OCI-M2 (cell line): Measurements from ENCODE around the gene MAEA.

ENCODE experiments used
- DNase-seq: peaks from one replicate; lab custom pipeline; 2025; ENCODE audit not compliant: unreplicated experiment; lab: John Stamatoyannopoulos, UW

Gene MAEA

DNA sequence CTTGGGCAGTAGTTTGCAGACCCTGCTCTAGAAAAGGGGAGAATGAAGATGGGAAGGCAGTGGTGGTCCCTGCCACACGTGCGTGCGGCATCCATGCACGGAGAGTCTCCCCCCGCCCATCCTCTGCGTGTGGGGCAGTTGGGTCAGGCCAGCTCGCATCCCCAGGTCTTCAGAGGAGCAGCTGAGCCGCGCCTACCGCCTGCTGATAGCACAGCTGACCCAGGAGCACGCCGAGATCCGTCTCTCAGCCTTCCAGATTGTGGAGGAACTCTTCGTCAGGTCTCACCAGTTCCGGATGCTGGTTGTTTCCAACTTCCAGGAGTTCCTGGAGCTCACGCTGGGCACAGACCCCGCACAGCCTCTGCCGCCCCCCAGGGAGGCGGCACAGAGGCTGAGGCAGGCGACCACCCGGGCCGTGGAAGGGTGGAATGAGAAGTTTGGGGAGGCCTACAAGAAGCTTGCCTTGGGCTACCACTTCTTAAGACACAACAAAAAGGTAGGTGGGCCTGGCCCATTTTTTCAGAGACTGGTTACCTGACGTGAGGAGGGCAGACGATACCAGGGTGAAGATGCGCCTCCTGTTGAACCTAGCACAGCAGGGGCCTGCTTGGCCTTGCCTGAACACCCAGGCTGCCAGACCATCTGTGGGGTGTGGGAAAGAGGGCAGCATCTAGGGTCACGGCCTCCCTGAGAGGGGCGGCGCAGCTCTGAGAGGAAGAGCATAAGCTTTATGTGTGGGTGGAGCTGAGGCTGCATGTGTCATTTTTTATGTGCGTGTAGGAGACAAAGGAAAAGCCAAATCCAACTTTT lies 59.9 kb downstream of the MAEA start:
- no peak for DNase-seq

DNA sequence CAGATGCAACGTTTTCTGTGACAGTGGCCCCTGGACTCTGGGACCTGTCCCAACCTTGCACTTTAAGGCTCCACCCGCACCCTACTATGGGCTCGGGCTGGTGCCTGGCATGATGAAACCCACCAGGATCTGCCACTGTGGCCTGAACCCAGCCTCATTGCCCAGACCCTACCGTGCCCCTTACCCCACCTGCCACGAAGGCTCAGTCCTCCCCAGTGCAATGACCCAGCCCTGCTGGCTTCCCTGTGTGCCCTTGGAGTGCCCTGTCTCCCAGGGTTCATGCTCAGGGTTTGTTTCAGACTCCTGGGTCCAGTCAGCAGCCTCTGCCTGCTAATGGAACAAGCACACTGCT lies 60.5 kb downstream of the MAEA start:
- no peak for DNase-seq

DNA sequence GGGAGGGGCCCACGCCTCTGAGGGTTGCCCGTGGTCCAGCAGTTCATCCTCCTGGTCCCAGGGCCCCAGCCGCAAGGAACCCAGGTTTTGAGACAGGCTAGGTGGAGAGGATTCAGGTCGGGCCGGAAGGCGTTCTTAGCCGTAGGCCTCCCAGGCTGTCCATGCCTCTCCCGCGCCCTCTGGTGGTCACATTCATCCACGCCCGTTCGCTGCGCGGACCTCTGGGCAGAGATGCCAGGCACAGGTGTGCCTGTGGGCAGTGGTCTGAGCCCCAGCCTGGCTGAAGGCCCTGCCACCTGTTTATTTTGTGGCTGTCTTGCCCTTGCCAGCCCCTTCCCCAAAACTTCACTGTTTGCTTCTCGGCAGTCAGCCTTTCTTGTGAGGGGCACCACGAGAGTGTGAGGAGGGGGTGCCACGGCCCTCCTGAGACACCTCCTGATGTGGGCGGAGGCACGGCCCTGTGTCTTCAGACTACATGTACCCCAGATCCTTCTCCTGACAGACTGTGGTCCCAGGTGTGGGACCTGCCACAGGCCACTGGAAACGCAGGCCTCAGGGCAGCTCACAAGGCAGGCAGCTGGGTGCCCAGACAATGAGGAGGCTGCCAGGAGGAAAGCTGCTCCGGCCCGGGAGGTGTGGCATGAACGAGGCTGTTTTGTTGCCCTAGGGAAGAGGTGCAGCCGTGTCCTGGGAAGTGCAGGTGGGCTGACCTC lies 62.3 kb downstream of the MAEA start:
- no peak for DNase-seq

DNA sequence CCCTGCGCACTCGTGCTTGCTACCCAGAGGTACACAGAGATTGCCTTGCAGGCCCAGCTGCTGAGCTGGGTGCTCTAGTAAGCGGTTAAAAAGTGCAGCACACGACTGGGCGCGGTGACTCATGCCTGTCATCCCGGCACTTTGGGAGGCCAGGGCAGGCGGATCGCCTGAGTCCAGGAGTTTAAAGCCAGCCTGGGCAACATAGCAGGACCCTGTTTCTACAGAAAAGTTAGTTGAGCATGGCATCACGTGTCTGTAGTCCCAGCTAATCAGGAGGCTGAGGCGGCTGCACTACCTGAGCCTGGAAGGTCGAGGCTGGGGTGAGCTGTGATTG lies 62.8 kb downstream of the MAEA start:
- DNase-seq: no peak

DNA sequence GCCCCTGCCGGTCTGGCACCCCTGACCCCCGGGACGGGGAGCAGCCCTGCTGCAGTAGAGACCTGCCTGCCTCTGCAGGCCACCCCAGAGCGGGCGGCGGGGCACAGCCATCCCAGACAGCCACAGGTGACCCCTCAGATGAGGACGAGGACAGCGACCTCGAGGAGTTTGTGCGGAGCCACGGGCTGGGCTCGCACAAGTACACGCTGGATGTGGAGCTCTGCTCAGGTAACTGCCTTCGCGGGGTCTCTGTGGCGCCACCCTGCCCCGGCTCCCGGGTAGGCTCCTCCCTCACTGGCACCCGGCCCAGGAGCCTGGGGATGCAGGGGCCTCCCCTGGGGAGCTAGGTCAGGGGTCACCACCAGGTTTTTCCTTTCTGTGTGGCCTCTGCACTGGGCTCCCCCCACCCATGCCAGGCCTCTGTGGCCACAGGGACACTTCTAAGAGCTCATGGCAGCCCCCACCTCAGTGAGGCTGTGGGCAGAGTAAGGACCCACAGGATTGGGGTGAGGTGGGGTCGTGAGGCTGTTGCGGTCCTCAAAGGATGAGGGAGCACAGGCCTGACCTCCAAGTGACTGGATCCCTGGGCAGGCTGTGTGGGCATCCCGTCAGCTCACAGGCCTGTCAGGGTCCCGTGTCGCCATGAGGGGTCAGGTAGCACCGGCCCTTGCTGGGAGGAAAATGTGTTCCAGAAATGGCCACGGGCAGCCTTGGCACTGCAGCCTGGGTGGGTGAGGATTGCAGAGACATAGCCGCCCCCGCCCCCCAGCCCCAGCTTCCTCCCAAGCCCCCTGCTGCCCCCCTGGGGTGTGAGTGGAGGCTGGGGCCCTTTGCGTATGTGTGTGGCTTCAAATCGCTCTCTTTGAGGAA lies 63.7 kb downstream of the MAEA start:
- no peak for DNase-seq

DNA sequence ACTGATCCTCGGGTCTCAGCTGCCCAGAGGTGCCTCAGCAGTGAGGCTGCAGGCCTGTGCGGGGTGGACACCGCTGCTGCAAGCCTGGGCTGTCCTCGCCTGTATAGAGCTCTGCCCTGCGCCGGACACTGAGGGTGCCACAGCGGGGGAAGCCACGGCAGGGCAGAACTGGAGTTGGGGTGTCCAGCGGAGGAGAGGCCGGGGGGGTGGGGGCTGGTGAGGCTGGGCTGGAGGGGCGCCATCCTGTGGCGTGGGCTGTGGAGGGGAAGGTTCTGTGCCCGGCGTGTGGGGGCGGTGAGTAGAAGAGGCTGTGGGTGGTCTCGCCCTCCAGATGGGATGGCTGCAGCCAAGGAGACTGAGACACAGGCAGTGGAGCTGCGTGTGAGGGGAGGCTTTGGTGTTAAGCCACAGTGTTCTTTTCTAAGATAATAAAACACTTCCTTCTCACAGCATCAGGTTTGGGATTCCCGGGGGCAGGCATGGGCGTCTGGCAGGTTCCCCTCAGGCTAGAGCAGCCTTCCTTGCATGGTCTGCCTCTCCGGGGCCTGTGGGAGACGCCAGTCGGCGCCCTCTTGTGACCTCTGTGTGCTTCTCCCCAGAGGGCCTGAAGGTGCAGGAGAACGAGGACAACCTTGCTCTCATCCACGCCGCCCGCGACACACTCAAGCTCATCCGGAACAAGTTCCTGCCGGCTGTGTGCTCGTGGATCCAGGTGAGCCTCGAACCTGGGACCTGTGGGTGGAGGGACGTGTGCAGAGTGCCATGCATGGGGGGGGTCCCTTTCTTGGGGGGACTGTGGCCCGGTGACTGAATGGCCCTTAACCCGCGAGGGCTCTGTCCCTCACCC lies 64.7 kb downstream of the MAEA start:
- no peak for DNase-seq

DNA sequence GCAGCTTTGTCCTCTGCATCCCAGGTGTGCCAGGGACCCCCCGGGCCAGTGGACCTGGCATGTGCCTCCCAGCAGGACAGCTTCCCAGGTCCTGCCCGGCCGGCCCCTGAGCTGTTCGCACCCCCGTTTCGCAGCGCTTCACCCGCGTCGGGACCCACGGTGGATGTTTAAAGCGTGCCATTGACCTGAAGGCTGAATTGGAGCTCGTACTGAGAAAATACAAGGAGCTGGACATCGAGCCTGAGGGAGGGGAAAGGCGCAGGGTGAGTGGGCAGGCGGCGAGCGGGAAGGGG lies 65.2 kb downstream of the MAEA start:
- DNase-seq: no peak

DNA sequence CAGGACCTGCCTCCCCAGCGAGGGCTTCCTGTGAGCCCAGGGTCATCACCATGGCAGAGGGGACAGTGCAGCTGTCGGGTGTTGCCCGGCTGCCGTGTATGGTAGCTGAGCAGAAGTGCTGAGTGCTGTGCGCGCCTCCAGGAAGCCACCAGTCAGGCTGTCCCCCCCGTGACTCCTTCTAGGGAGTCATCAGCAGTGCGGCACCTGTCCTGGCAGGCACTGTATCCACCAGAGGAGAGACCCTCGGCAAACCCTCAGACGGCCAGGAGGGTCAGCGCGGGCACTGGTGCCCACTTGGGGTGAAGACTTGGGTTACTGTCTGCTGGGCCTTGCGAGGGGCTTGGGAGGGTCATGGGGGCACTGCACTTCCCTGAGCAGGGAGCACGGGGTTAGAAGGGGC lies 65.7 kb downstream of the MAEA start:
- DNase-seq: no peak

DNA sequence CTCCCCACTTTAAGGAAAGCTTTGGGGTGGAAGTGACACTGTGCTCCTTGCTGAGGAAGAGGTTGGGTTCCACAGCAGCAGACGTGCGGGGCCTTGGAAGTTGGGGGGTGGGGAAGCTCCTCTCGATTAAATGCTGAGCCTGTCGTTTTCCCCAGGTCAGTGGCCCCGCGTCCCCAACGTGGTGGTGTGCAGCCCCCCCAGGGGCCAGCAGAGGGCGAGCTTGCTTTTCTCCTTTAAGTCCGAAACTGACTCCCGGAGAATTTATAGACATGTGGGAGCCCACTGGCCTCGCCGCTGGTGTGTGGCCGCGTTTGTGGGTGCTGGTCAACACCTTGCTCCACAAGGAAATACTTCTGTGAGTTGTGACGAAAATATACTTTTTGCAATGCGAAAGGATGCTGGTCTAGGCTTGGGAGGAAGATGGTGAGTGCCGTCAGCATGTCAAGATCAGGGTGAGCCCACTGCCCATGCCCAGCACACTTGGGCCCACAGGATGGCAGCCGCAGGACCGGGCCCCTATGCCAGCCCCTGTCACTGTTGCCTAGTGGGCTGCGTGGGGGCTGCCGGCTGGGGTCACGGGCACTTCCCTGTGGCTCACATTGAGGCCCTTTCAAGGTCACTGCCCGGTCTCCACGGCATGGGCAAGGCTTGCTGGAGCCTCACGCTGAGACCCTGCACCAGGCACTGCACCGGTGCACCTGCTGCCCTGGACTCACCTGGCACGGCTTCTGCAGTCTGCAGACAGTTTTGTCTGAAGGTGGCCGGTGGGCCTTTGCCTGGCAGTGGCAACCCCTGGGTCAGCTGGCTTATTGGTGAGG lies 66.7 kb downstream of the MAEA start:
- no peak for DNase-seq

DNA sequence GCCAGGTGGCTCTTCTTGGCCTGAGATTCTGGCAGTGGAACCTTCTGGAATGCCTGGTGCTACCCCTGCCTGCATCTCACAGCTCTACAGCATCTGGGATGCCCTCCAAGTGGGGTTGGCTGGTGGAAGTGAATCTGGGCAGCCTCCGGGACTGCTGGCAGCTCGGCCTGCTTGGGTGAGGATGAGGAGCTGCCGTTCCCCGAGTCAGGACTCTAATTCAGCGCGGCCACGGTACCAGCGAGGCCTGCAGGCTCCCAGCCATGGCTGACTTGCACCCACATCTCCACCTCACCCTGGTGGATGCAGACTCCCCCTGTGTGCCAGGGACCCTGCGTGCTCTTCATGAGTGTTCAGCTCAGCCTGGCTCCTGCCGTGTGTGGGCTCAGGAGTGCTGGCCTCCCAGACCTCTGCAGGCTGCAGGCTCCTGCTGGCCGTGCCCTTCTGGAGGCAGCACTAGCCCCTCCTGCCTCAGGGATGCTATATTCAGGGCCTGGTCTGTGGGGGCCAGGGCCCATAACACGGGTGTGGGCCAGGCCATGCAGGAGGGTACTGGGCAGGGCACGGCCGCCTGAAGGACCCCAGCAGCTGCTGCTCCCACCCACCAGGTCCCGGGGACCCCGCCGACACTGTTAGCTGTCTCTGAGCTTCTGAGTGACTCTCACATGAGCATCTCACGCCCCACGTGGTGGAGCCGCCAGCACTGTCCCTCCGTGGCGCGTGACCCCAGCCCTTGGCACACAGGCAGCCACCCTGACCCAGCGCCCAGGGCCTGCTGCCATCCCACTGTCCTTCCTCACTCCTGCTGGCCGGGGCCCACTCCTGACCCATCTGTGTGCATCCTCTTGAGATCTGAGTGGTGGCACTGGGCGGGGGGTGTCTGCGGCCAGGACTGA lies 67.9 kb downstream of the MAEA start:
- DNase-seq: no peak

DNA sequence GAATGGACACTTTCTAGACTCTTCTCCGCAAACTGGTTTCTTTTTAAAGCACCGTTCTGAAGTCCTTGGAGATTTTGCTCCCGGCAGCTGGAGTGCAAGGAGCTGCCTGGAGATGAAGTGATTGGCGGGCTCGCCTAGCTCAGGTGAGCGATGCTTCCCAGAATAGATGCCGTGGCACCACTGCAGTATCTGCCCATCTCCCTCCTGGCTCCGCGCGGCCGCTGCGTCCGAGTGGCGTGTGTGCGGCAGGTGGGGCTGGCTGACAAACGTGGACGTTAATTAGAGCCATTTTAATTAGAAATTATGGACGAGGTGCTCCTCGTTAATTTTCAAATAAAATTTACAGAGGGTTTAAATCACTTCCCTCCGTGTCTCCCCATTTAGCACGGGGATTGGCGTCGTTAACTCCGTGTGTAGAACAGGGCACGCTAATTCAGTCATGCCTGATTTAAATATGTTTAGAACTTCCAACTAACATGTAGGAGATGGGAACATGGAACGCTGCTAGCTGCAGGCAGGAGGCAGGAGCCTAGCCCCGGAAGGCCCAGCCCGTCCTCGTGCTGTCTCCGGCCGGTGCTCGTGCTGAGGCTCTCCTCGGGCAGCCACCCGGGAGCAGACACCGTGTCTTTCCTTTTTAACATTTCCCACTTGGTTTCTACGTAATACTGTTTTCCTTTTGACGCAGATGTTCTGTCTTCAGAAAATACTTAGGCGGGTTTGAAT lies 68.9 kb downstream of the MAEA start:
- DNase-seq: no peak

DNA sequence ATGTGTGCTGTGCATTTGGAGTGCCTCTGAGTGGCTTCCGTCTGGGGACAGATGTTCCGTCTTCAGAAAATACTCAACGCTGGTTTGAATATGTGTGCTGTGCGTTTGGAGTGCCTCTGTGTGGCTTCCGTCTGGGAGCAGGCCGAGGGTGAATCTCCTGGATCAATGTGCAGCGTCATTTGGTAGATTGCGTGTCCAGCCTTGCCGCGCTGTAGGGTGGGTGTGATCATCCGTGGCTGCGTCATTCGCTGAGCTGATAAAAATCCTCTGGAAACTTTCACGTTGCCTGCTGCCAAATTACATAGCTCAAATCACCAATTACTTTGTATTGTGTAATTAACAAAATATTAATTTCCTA lies 69.4 kb downstream of the MAEA start:
- no peak for DNase-seq

DNA sequence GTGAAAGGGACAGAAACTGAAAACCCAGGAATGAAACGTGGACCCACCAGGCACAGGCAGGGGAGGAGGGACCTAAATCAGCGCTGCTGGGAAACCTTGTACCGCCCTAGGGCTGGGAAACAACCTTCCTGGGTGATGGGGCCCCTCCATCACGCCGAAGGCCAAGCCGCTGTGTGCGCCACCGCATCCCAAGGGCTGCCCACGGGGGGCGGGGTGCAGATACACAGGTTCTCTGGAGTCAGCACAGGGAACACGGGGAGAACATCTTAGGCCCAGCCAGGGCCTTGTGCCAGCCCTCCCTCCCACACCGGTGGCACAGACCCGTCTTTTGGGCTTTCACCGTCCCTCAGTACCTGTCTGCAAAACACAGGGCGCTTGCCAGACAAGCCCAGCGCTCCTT lies 70.3 kb downstream of the MAEA start:
- DNase-seq: no peak

DNA sequence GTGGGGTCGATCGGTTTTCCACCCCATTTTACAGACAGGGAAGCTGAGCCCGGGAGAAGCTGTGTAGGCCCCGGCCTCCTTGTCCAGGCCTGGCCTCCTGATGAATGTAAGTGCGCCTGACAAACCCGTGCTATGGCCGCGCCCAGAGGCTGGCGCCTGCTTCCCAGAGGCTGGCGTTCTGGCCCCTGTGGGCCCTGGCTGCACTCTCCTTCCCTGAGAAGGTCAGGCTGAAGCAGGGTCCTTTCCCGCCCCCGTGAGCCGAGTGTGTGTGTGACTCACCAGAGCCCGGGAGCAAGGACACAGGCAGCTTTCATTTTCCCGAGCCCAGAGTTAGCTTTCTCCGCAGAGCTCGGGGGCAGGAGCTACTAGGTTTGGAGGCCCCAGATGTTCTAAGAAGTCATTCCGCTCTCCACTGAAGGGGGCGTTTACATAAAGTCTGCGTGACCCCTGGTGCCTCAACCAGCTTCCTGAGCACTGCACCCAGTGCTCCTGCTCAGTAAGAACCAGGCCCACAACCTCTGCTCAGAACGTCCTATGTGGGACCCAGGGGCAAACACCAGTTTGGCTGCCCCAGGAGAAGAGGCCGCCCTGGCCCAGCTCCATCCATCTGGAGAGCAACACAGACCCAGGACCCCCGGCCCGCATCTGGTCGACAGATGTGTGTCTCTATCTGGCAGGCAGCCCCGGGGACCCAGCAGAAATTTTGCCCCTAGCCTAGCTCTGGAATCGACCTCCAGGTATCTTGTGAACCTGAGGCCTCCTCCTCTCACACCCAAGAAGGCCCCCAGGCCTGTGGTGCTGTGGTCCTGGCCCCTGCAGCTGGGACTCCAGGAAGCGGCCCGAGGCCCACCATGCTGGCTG lies 71.0 kb downstream of the MAEA start:
- no peak for DNase-seq

DNA sequence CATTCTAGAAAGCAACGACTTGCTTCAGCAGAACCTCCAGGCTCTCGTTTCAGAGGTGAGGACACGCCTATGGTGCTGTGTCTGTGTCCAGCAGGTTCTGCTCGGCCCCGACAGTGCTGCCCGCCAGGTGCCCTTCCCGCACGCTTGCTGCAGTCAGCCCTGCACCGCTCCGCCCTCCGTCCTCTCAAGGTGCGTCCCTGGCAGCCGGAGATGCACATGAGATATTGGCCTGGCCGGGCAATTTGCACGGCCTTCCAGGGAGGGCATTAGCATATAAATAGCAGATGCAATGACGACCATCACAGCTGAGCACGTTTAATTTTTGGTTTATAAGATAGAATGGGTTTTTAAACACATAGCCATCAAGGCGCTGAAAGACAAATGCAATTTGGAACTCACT lies 71.7 kb downstream of the MAEA start:
- no peak for DNase-seq

DNA sequence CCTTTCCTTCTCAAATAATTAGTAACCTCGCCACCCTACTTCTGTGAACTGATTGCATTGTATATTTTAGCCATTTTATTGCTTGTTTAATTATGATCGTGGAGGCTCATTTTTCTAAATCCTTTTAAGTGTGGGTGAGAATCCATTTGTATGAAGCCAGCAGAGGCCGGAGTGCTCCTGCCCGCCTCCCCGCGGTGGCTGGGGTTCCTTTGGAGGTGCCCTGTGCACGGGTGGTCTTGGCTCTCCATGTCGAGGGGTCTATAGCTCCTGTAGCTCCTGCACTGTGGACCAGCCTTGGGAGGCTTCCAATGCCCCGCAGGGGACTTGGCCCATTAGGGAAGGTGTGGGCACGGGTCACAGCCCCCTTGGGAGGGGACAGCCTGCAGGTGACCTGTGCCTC lies 72.4 kb downstream of the MAEA start:
- no peak for DNase-seq

DNA sequence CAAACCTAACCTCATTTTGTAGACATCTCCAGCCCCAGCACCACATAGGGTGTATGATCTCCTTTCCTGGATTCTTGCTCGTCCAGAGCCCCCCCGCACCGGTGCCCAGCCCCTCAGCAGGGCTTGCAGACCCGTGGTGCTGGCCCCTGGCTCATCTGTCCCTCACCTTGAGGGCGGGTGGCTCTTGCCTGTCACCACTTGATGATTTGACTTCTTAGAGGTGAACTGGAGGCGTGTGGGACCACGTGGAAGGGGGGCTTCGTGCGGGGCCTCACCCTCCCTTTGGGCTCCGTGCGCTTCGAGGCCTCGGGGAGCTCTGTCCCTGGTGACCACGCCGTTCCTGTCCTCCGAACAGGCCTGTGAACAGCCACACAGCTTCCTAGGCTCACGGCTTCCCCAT lies 72.8 kb downstream of the MAEA start:
- no peak for DNase-seq

DNA sequence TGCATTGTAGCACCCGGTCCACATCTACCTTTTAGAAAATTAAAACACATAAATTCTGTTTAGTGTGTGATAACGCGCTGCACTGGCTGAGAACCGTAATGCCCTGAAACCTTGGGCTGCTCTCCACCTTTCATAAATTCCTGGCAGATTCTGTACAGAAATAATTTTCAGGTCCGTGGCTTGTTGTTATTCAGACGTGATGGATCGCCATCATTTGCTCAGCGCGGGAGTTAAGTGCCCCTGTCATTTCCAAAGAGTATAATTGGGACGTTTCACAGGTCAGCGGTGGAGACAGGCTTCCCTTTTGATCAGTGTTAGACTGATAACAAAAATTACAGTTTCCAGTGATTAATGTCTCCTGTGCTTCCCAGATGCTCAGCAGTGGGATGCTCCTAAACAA lies 73.8 kb downstream of the MAEA start:
- no peak for DNase-seq
